Lung (tissue), 12 donors: ENCODE measurements around the gene CA10. TPM values are rescaled to one million over a fixed set of nuclear protein-coding genes. Genes with fewer than 3 reads are reported as not detected.

ENCODE experiments used
- ATAC-seq: fragments of 200-7000 bp; cut with Tn5 transposase; one replicate; pipeline ENCODE4 v1.9.1; 2020; ENCODE audit warnings: moderate number of reproducible peaks; ENCODE audit not compliant: insufficient read depth, low FRiP score
- DNase-seq, 3 donors: peaks; one replicate each; pipeline ENCODE4 v3.0.0-alpha.2; 2013 to 2017
- H3K27ac ChIP-seq, 2 donors: one replicate each; pipeline ENCODE4 v1.5.1; 2013; ENCODE audit warnings: mild to moderate bottlenecking in 2 of 2, moderate library complexity in 2 of 2, control low read depth in 1 of 2, inconsistent platforms in 1 of 2, low read depth in 1 of 2, low read length in 1 of 2
- H3K27me3 ChIP-seq, 3 donors: one replicate each; pipeline ENCODE4 v1.5.1; 2013; ENCODE audit warnings: low read length in 2 of 3; ENCODE audit not compliant: control insufficient read depth in 3 of 3, insufficient read depth in 3 of 3
- H3K36me3 ChIP-seq, 4 donors: one replicate each; pipeline ENCODE4 v1.5.1; 2013; ENCODE audit warnings: low read length in 4 of 4, mild to moderate bottlenecking in 1 of 4, moderate library complexity in 1 of 4; ENCODE audit not compliant: control insufficient read depth in 4 of 4, insufficient read depth in 4 of 4
- H3K4me1 ChIP-seq, 5 donors: one replicate each; pipeline ENCODE4 v1.5.1; 2013; ENCODE audit warnings: low read length in 5 of 5, mild to moderate bottlenecking in 2 of 5, moderate library complexity in 1 of 5; ENCODE audit not compliant: control insufficient read depth in 5 of 5, insufficient read depth in 5 of 5
- H3K4me3 ChIP-seq: one replicate; pipeline ENCODE4 v1.5.1; 2013; ENCODE audit warnings: mild to moderate bottlenecking, control low read depth, moderate library complexity
- H3K9ac ChIP-seq, 2 donors: one replicate each; pipeline ENCODE4 v1.5.1; 2013; ENCODE audit warnings: low read length in 2 of 2, control low read depth in 1 of 2; ENCODE audit not compliant: insufficient read depth in 1 of 2
- H3K9me3 ChIP-seq, 4 donors: one replicate each; pipeline ENCODE4 v1.5.1; 2013; ENCODE audit warnings: low read length in 3 of 4, mild to moderate bottlenecking in 1 of 4, moderate library complexity in 1 of 4; ENCODE audit not compliant: control insufficient read depth in 4 of 4, insufficient read depth in 3 of 4
- CTCF ChIP-seq: IDR thresholded peaks from 2 replicates; pipeline ENCODE4 v1.5.1; 2012; ENCODE audit warnings: mild to moderate bottlenecking; ENCODE audit errors: control extremely low read depth, extremely low read depth
- WGBS, 2 donors: extraction: QIAGEN DNeasy Blood & Tissue Kit; methylation state at CpG; one replicate each; pipeline ENCODE4 v1.1.7; 2013; 5-methylcytosine and 5-hydroxymethylcytosine counted together
- polyA plus RNA-seq, 2 donors: library from polyadenylated mRNA; stranded (reverse); fragments of 200-250 nt; gene quantifications; one replicate each; pipeline ENCODE4 v1.2.1, GENCODE V29; 2013
- total RNA-seq, 2 donors: library from RNA; depleted of rRNA in 1 of 2; stranded (reverse); fragments of >200 nt in 1 of 2; gene quantifications; one replicate each; pipeline ENCODE4 v1.2.1, GENCODE V29; 2014 to 2021
- donor health status: control.
- donor health status: control.
- donor health status: Bipolar disorder and iron deficiency.
- donor health status: healthy.
- donor health status: DM: yes; HTN: yes; CAD: no.

Gene CA10
- total and polyA plus RNA-seq, 4 donors, result 0.04 to 0.17 TPM; not detected in 2

GRCh38 chr17:51904379-51904778 lies 254.1 kb downstream of the CA10 start:
- Histone ChIP-seq H3K27me3 (no peaks in the 10 kb centered on the region), H3K4me3 (no peak overlapping the region), H3K36me3 (no peaks in the 10 kb centered on the region), H3K4me1 (no peaks in the 10 kb centered on the region), H3K27ac (no peak overlapping the region), H3K9me3 (peaks cover 0 to 6% (median 0%) of the 10 kb centered on the region in 4 donors), H3K9ac (no peak overlapping the region)
- ATAC-seq (no peak), DNase-seq (no peak)
- 77 to 91% methylated on average over 3 of the region's 3 CpGs for WGBS, 2 donors
- no peak for TF ChIP-seq CTCF

GRCh38 chr17:51901242-51901641 lies 257.3 kb downstream of the CA10 start:
- peaks cover 0 to 6% (median 0%) of the 10 kb centered on the region in 4 donors for H3K9me3 ChIP-seq
- no peak overlapping the region for H3K4me3 ChIP-seq
- no peaks in the 10 kb centered on the region for H3K4me1 ChIP-seq
- no peak for TF ChIP-seq CTCF
- DNase-seq, result no peak
- H3K9ac ChIP-seq, result no peak overlapping the region
- no peak overlapping the region for H3K27ac ChIP-seq
- H3K36me3 ChIP-seq, result no peaks in the 10 kb centered on the region
- ATAC-seq, result no peak
- WGBS, 2 donors, result 46 to 53% methylated on average over 1 of the region's 1 CpG
- no peaks in the 10 kb centered on the region for H3K27me3 ChIP-seq

GRCh38 chr17:51891936-51892335 lies 266.6 kb downstream of the CA10 start:
- Histone ChIP-seq H3K9me3 (peaks cover 0 to 4% (median 0%) of the 10 kb centered on the region in 4 donors), H3K4me1 (no peaks in the 10 kb centered on the region), H3K9ac (no peak overlapping the region), H3K36me3 (no peaks in the 10 kb centered on the region), H3K27ac (no peak overlapping the region), H3K4me3 (no peak overlapping the region), H3K27me3 (no peaks in the 10 kb centered on the region)
- TF ChIP-seq CTCF, result no peak
- ATAC-seq (no peak), DNase-seq (no peak)
- 85 to 87% methylated on average over 2 of the region's 2 CpGs for WGBS, 2 donors

GRCh38 chr17:51890710-51891109 lies 267.8 kb downstream of the CA10 start:
- H3K4me3 ChIP-seq, result no peak overlapping the region
- TF ChIP-seq CTCF, result no peak
- no peak overlapping the region for H3K9ac ChIP-seq
- ATAC-seq (no peak), DNase-seq (no peak)
- H3K27ac ChIP-seq, result no peak overlapping the region
- H3K9me3 ChIP-seq, result peaks cover 0 to 4% (median 0%) of the 10 kb centered on the region in 4 donors
- H3K27me3 ChIP-seq, result no peaks in the 10 kb centered on the region
- H3K36me3 ChIP-seq, result no peaks in the 10 kb centered on the region
- no peaks in the 10 kb centered on the region for H3K4me1 ChIP-seq
- 86 to 97% methylated on average over 1 of the region's 1 CpG for WGBS, 2 donors
